Gastrocnemius medialis (tissue), 4 donors: ENCODE results near the gene HOXB6.

Experiments
- CTCF ChIP-seq, 5 experiments: fragments of 450-650 bp in 3 of 5; fragments of 200-600 bp in 2 of 5; sonication (generic) in 2 of 5; IDR thresholded peaks in 4 of 5; conservative IDR thresholded peaks in 1 of 5; 1 replicate in 4 of 5; 2 replicates in 1 of 5; pipeline ENCODE4 v1.5.1; 2016 to 2019; ENCODE audit warnings: antibody characterized with exemption in 5 of 5, mild to moderate bottlenecking in 3 of 5, moderate library complexity in 3 of 5
- POLR2A ChIP-seq, 2 donors: fragments of 450-650 bp; IDR thresholded peaks; one replicate each; pipeline ENCODE4 v1.6.1; 2017; ENCODE audit warnings: antibody characterized with exemption in 2 of 2, mild to moderate bottlenecking in 2 of 2, moderate library complexity in 2 of 2

DNA sequence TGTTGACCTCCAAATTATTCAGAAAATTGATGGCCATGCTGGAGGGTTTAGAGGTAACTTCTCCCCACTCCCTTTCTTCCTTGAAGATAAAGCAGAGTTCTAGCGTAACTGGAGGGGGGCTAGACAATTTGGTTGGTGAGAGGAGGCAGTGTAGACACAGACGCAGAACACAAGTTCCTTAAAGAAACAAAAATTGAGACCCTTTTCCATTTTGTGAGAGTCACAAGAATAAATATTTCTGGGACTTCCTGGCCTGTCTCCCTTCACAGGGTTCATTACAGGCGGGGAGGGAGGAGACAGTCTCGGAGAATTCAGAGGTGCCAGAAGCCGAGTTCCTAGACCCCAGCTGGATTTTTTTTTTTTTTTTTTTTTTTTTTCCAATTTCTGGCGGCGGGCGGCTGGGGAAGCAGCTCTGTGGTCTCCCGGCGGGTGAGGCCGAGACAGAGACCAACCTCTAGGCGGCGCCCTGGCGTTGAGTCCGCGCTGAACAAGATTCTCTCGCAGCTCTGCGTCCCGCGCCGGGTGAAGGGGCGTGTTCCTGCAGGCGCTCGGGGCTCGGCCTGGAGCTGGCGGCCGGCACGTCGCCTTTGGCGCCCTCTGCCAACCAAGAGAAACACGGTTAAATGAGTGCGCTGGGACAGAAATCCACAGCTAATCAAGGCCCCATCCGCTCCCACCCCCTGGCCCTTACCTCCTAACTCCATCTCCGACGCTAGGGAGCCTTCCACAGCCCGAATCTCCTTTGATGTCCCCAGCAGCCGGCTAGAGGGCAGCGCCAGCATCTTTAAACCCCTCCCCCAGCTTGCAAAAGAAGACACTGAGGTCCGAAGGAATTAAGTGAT is 31.6 kb upstream of the HOXB6 start:
- TF ChIP-seq CTCF (IDR thresholded peaks at IDR 0.05 in 4 of 5, conservative IDR thresholded peaks at IDR 0.05 in 1 of 5) (peak in 3 of 5 experiments; percentile 11 to 51 (median 39)), POLR2A (IDR thresholded peaks at IDR 0.05) (no peak)
